Activated CD8-positive, alpha-beta memory T cell treated with anti-CD3 and anti-CD28 coated beads for 24 hours (primary cell): ENCODE measurements around the gene MLKL.
A peak's percentile ranks its signal among the peaks of the same experiment; 100 is the strongest.
"Not testable (repeated sequence)": the region's sequence is repeated elsewhere in the genome, so short reads cannot be mapped to it uniquely, and the experiment has no call there.

Source experiments
- DNase-seq: peaks from one replicate; pipeline ENCODE4 v3.0.0-alpha.2; 2020

The MLKL gene

DNA sequence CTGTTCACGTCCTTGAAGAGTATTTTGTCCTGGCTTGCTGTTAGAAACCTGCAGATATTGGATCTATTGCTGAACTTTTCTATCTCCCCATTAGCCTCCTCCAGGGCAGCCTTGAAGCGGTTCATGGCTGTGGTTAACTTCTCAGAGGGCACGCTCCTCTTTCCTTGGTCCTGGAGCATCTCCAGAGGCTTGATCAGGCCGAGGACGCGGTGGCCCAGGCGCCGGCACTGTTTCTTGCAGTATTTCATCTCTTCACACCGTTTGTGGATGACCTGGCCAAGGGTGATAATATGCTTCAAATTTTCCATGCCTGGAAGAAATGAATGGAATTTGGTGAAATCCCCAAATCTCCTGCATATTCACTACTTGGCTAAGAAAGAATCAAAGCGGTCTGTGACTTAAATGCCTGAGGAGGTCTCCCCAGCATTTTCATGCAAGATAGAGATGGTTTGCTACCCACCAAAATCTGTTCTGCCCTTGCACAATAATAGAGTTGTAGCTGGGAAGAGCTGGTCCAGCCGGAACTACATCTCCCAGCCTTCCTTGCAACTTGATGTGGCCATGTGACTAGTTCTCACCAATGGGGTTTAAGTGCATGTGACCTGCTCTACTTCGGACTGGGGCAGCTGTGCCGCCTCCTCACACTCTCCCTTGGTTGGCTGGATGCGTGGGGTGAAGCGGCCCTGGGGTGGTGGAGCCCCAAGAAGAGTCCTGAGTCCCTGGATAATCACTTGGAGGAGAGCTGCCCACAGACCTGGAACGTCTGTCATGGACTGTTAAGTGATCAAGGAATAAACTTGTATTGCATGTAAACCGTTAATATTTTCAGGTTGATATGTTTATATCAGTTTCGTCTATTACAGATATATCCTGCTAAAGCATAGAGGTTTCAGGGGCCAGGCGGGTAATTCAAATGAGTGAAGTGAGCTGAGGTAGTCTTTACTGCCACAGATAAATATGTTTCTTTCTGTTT is 4.9 kb downstream of the MLKL start:
- DNase-seq = peak; percentile 72

DNA sequence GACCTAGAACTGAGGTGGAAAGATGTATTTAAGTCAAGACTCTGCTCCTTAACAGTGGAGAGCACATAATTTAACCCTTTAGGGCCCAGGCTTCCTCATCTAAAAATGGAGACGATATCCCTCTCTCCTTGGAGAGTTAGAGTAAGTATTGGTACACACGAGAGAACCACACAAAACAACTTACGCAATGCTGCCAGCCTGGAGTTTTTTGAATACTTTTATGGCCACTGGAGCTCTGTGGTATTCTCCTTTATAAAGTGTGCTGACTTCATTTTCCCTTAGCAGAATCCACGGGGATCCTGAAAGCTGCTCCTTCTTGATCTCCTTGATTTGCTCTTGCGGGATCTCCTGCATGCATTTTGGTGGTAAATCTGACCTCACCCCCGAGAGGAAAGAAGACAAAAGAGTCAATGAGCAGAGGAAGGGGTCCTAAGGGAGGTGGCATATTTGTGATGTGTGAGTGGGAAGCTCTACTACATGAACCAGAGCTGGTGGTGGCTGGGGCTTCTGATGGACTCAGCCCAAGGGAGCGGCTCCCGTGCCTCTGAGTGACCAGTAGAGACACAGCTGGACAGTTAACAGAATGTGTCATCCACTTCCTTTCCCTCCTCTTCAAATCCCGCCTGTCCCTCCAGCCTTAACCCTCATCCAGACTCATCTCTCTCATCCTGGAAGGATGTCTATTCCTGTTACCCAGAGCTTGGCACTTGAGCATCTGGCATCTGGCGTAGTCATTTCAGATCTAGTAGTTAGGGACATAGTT is 9.4 kb downstream of the MLKL start:
- no peak for DNase-seq

DNA sequence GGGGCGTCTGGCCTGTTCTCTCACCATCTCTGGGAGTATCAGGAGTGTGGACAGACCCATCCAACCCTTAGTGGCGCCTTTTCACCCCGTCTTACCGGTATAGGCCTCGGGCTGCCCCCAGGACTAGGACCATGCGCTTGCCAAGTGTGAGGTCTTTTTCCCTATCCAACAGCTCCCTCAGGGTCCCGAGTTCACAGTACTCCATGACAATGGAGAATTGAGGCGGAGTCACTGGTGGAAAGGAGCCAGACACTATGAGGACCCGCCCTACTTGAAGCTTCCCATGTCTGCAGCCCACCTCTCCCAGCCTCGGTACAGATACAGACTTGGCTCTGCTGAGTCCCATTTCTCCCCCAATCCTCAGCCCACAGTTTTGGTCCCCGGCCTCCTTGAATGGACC is 18.1 kb downstream of the MLKL start:
- no peak for DNase-seq

DNA sequence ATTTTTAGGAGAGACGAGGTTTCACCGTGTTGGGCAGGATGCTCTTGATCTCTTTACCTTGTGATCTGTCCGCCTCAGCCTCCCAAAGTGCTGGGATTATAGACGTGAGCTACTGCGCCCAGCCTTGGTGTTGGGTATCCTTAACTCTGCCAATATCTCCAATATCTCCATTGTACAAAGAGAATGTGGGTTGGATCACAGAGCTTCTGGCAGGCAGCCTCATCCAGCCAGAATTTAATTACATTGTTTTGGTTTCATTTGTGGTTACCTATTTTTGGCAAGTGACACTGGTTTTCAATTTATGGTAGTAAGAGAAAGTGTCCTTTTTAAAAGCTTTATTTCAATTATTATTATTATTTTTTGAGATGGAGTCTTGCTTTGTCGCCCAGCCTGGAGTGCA is 20.0 kb downstream of the MLKL start:
- DNase-seq = no peak

DNA sequence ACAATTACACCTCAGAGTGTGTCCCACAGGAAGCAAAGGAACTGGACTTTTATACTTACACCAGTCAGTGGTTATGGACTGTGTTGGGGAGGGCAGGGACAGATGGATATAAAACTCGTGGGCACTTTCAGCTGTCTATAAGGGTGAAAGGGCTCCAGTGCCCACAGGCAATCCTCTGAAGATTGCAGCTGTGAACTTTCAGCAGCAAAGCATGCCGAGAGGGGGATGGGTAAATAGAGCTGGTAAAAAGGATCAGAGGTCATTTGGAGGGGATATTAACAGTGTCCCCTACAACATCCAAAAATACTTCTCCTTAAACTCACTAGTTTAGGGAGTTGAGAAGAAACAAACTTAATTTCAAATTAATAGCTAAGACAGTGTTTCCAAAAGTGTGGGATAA is 20.7 kb downstream of the MLKL start:
- no peak for DNase-seq

DNA sequence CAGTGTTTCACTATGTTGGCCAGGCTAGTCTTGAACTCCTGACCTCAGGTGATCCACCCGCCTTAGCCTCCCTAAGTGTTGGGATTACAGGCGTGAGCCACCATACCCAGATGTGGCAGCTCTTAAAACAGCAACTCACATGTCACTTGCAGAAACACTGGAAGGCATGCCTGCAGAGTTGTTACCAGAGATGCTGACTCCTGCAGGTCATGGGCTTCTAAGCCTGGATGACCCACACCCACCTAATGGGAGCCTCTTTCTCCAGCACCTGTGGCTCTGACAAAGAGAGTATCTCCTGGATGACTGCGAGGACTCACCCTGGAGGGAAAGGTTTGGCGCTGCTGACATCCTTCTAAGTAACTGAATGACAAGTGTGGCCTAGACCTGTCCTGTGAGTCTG is 22.8 kb downstream of the MLKL start:
- DNase-seq = no peak

DNA sequence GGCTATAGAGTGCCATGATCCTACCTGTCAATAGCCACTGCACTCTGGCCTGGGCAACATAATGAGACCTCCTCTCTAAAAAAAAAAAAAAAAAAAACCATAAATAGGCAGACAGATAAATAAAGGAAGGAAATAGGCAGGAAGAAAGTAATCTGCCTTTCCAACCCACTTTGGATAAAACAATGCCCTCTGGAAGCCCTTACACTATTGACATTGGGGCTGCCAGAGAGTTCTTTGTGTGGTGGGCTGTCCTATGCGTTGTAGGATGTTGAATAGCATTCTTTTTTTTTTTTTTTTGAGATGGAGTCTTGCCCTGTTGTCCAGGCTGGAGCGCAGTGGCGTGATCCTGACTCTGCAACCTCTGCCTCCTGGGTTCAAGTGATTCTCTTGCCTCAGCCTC is 26.8 kb downstream of the MLKL start:
- no peak for DNase-seq

DNA sequence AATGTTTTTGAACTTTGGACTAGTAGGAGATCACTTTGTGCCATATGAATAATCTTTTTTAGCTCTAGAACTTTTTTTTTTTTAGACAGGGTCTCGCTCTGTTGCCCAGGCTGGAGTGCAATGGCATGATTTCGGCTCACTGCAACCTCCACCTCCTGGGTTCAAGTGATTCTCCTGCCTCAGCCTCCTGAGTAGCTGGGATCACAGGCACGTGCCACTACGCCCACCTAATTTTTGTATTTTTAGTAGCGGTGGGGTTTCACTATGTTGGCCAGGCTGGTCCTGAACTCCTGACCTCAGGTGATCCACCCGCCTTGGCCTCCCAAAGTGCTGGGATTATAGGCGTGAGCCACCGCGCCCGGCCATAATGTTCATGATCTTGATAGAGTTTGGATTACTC is 31.8 kb downstream of the MLKL start:
- DNase-seq = not testable (repeated sequence)

DNA sequence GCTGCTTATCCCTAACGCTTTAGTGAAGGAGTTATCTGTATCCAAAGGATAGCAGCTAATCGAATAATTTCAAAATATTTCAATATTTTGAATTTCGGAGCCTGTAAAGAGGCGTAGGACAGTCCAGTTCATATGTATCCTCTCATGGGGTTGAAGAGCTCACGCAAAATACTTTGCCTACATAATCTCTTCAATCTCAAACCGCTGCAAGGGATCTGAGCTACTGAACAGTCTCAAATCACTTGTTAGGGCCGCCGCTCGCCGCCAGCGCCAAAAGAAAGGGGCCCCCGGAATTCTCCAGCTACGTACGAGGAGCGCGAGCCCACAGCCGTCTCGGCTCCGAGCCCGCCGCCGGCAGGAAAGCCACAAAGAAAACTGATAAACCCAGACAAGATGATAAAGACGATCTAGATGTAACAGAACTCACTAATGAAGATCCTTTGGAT is 33.4 kb downstream of the MLKL start:
- peak; percentile 70 for DNase-seq

DNA sequence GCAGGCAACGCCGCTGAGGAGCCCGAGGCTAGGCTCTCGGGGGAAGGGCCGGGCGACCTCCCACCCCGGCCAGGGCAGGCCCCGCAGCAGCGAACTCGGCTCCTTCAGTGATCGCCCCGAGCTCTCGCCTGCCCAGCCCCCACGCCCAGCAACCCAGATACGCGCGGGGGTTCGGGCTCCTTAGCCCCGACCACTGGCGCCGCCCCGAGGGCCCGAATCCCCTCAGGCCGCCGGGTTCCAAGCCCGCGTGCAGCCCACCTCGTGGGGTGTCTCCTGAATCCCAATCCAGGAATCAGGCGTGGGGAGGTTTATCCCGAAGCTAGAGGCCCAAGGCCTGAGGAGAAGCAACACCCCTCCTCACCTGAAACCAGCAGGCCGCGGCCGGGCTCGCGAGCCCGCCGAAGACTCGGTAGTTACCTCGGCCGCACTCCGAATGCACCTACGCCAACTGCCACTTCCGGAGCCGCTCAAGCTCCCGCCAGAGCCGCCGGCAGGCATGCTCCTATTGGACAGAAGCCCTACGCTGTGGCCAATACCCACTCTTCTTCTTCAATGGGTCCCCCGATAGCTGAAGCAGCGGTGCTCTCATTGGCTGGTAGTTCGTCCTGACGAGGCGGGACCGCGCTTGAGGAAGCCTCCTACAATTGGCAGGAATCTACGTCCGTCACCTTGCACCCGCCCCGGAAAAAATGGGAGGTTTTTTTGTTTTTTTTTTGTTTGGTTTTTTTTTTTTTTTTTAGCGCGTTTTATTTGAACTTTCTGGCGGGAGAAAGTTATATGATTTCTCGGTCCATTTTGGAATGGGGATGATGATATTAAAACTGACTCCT is 34.0 kb downstream of the MLKL start, which contains the start of gene RFWD3:
Gene RFWD3, minus strand, starts transcription at position 453 of the 830 bp plus-strand sequence. CDS start 5,428 bp downstream, outside the sequence.
- DNase-seq = peak; percentile 95

DNA sequence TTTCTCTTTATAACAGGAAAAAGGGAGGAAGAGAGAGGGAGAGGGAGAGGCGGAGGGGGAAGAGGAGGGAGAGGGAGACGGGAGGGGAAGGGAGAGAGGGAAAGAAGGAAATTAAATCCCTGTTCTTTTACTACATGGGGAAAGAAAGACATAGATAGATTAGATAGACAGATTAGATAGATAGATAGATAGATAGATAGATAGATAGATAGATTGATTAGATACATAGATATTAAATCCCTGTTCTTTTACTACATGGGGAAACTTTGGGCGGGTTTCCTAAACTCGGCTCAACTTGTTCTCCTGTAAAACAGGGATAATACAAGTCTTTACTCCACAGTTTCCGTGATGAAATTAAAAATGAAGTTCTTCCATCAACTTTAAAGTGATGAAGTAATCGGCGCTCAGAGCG is 34.6 kb downstream of the MLKL start:
- DNase-seq = no peak

DNA sequence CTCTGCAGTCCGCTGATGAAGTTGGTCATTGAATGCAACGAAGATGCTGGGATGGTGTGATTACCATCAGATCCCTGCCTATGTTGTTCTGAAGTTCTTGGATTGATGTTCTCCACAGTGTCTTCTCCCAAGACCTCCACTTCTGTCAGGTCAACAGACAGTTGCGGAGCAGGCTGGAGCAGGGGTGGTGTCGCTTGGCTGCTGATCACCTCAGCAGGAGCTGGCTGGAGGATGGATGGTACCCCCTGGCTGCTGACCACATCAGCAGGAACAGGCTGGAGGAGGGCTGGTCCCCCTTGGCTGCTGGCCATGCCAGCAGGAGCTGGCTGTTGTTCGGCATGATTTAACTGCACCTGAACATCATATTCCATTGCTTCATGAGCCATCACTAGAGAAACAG is 39.6 kb downstream of the MLKL start:
- DNase-seq = no peak

DNA sequence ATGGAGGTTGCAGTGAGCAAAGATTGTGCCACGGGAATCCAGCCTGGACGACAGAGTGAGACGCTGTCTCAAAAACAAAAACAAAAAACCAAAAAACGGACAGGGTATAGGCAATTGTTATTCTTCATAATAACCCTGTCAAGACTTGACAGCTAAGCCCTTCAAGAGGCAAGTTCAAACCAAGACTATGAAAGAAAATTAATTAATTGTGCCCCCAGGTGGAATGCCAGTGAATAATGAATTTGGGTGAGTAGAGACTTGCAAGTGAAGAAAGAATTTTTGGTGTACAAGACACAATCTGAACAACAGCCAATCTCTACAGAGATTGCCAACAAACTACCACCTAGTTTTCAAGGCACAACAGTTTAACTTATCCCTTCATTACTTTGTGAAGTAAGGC is 40.3 kb downstream of the MLKL start:
- DNase-seq = no peak

DNA sequence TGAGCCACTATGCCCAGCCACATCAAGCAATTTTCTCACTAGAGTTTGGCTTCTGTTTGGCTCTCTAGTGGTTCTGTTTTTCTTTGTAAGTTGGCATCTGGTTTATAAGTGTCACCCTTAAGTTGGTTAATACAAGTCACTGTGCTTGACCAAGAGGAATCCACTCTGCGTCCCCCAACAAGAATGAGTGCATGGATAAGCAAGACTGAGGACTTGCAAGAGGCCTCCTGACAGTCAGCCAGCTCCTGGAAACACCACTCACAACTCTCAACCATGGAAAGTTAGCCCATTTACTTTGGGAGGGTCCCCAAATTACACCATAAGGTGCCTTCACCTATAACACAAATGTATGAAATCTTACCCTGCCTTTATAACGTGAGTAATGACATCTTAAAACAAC is 41.6 kb downstream of the MLKL start:
- no peak for DNase-seq

DNA sequence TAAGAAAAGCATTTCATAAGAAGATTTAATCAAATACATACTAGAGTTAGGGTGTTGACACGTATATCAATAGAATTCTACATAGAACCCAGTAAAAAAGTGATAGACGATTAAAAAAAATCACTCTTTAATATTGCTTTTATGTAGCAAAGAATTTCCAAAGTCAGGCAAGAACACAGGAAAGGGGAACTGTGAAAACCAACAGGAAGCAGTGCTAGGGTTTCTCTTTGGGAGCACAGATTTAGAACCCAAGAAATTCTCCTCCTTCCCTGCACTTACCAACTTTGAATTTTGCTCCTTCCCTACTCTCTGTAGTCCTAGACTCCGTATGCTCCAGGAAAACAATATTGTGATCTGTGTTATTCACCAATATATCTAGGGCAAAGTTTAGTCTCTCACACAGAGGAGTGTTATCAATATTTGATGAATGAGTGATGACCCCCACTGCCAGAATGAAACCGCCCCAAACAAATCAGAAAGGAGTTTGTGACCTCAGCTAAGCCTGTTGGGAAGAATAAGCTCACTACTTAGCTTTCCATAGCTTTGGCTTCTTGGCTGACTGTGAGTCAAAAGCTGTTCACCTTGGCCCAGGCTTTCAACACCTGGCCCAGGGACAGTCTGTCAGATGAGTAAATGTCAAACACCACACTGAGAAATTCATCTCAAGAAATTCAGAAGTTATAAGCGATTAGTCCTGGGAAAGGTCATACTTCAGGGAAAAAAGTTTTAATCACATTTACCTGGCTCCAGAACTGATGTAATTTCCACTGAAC is 42.6 kb downstream of the MLKL start:
- DNase-seq = no peak

DNA sequence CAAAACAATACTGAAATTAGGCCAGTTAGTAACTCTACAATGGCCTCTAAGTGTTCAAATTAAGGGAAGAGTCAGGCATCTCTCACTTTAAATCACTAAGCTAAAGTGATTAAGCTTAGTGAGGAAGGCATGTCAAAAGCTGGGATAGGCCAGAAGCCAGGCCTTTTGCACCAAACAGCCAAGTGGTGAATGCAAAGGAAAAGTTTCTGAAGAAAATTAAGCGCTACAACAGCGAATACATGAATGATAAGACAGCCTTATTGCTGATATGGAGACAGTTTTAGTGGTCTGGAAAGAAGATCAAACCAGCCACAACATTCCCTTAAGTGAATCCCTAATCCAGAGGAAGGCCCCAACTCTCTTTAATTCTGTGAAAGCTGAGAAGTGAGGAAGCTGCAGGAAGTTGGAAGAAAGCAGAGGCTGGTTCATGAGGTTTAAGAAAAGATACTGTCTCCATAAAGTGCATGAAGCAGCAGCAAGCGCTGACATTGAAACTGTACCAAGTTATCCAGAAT is 46.1 kb downstream of the MLKL start:
- DNase-seq = no peak

DNA sequence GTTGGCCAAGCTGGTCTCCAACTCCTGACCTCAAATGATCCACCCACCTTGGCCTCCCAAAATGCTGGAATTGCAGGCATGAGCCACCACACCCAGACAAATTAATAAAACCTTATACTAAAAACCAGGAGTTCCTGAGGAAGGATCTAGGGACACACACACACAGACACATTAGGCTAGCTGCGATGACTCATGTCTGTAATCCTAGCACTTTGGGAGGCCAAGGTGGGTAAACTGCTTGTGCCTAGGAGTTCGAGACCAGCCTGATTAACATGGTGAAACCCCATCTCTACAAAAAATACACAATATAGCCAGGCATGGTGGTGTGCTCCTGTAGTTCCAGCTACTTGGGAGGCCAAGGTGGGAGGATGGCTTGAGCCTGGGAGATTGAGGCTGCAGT is 47.8 kb downstream of the MLKL start:
- DNase-seq = not testable (repeated sequence)

DNA sequence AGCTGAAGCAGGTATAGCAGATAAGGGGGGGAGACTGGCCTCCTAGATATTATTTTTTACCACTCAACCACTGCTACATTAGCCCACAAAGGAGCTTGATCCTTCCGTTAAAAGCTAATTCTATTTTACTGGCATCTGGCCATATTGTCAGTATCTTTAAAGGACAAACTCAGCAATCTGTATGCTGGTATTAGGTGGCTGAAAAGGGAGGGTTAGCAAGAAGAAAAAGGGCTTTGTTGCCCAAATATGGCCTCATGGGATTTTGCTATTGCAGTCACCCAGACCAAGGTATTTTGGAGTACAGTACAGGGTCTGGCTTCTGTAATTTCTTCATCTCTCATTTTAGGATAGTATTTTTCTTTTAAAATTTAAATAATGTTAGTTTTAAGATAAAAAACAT is 48.4 kb downstream of the MLKL start:
- no peak for DNase-seq

DNA sequence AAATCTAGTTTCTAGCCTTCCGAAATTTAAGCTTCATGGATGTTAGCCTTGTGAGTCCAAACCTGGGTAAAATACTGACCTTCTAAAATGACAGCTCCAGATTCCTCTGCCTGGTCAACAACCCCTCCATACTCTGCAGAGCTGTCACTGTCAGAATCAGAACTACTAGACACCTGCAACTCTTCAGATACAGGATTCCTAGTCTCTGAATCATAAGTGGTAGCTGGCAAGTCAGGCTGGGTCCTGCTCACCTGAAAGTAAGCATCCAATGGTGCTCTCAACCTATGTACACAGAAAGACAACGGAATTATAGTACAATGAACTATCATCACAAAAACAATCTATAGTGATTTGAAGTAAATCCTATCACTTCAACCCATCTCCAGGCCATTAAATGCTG is 48.8 kb downstream of the MLKL start:
- no peak for DNase-seq

DNA sequence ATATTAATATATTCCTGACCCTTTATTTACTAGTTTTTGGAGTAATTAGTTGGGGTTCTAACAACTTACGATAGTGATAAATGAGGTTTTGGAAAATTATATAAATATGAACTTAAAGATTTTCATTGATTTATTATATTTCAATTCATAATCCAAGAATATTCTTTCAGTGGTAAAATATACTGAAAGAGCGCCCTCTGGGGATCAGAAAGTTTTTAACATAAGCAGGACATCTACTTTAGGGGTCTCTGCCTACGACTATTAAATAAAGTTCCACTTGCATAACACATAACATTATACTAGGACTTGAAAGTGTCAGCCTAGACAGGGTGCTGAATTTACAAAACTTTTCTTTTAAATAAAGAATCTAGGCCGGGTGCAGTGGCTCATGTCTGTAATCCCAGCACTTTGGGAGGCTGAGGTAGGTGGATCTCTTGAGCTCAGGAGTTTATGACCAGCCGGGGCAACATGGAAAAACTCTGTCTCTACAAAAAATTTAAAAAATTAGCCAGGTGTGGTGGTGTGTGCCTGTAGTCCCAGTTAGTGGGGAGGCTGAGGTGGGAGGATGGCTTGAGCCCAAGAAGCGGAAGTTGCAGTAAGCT is 49.6 kb downstream of the MLKL start:
- no peak for DNase-seq

DNA sequence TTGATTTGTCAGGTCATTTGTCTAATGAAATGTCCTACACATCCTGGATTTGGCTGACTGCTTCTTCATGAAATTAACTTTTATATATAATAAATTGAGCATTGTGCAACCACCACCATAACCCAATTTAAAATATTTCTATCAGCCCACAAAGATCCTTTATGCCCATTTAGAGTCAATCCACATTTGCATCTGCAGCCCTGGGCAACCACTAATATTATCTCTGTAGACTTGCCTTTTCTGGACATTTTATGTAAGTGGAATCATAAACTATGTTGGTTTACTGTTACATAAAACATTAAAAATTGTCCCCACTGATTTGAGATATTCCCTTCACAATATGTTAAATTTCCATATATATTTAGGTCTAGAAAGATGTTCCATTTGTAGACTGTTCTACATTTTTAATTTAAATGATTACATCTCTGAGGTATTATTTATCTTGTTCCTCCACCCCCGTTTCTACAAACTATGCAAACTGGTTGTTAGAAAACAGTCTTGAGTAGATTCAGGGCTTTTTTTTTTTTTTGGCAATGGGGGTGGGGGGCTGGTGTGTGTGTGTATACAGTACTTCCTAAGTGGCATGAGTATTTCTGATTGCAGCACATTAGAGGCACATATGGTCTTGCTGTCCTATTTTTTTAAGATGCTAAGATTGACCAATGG is 50.7 kb downstream of the MLKL start:
- DNase-seq = no peak
